SK-N-MC (cell line): ENCODE measurements around the gene TSNAX.
"Not testable (repeated sequence)": the region's sequence is repeated elsewhere in the genome, so short reads cannot be mapped to it uniquely, and the experiment has no call there.

Experiments
- DNase-seq: peaks from one replicate; pipeline ENCODE4 v3.0.0-alpha.2; 2011; ENCODE audit warnings: low read depth, low spot score
- H3K27ac ChIP-seq: fragments of 200-600 bp; sonication (generic); 2 replicates; pipeline ENCODE4 v1.5.1; 2016; ENCODE audit warnings: mixed run types
- H3K36me3 ChIP-seq: fragments of 200-600 bp; sonication (generic); 2 replicates; pipeline ENCODE4 v1.6.1; 2017; ENCODE audit warnings: antibody characterized with exemption, low read length, mixed read lengths; ENCODE audit not compliant: insufficient read depth
- H3K4me3 ChIP-seq: fragments of 200-600 bp; sonication (generic); 2 replicates; pipeline ENCODE4 v1.5.1; 2016
- H3K9ac ChIP-seq: fragments of 200-600 bp; sonication (generic); 2 replicates; pipeline ENCODE4 v1.8.0; 2017; ENCODE audit warnings: mixed run types, mixed read lengths; ENCODE audit not compliant: insufficient read length
- H3K9me3 ChIP-seq: fragments of 200-600 bp; sonication (generic); 2 replicates; pipeline ENCODE4 v1.6.1; 2017; ENCODE audit warnings: low read depth, mild to moderate bottlenecking, antibody characterized with exemption, low read length, moderate library complexity, mixed read lengths
- EZH2 ChIP-seq: fragments of 200-600 bp; sonication (generic); IDR thresholded peaks from one replicate; pipeline ENCODE4 v1.6.1; 2017; ENCODE audit warnings: antibody characterized with exemption
- FOXP2 ChIP-seq: optimal IDR thresholded peaks from 2 replicates; pipeline ENCODE3; 2011; ENCODE audit warnings: mild to moderate bottlenecking, moderate library complexity; ENCODE audit not compliant: insufficient read depth; ENCODE audit errors: extremely low read length, control extremely low read depth
- POLR2AphosphoS5 ChIP-seq: IDR thresholded peaks from 2 replicates; pipeline ENCODE4 v1.6.1; 2012; ENCODE audit warnings: mild to moderate bottlenecking, low read depth, low read length, borderline replicate concordance

TSNAX gene

GRCh38 chr1:231494439-231495110 lies 33.9 kb upstream of the TSNAX start:
- Histone ChIP-seq H3K9me3 (no peaks in the 10 kb centered on the region), H3K27ac (no peak overlapping the region), H3K4me3 (no peak overlapping the region), H3K36me3 (no peaks in the 10 kb centered on the region), H3K9ac (no peak overlapping the region)
- no peak for DNase-seq
- no peak for TF ChIP-seq EZH2

DNA sequence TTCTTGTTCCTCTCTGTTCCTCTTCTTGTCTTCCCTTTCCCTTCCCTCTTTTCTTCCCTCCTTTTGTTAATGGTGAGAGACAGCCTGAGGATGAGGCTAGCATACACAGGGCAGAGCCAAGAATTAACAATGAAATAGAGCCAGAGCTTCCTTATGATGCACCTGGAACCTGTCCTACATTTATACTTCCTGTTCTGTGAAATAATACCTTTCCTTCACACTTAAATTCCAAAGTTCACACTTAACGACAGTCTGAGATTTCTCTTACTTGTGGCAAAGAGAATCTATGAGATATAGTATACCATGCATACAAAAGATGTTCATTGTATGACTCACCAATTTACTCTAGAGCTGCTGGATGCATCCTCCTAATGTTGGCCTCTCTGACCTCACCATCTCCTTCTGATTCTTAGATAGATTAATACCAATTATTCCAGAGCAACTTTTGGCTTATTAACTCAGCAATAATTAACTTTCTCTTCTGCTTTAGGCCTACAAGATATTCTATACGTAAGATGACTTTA lies 30.8 kb upstream of the TSNAX start:
- no peaks in the 10 kb centered on the region for H3K9me3 ChIP-seq
- TF ChIP-seq EZH2 (no peak), FOXP2 (no peak), POLR2AphosphoS5 (no peak)
- no peak overlapping the region for H3K27ac ChIP-seq
- H3K9ac ChIP-seq, result no peak overlapping the region
- no peaks in the 10 kb centered on the region for H3K36me3 ChIP-seq
- H3K4me3 ChIP-seq, result no peak overlapping the region
- DNase-seq, result no peak

DNA sequence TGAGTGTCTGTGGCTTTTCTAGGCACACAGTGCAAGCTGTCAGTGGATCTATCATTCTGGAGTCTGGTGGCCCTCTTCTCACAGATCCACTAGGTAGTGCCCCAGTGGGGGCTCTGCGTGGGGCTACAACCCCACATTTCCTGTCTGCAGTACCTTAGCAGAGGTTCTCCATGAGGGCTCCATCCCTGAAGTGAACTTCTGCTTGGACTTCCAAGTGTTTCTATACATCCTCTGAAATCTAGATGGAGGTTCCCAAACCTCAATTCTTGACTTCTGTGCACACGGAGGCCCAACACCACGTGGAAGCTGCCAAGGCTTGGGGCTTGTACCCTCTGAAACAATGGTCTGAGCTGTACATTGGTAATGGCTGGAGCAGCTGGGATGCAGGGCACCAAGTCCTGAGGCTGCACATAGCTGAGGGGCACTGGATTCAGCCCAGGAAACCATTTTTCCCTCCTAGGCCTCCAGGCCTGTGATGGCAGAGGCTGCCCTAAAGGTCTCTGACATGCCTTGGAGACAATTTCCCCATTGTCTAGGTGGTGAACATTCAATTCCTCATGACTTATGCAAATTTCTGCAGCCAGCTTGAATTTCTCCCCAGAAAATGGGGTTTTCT lies 29.2 kb upstream of the TSNAX start:
- Histone ChIP-seq H3K9me3 (no peaks in the 10 kb centered on the region), H3K4me3 (no peak overlapping the region), H3K36me3 (no peaks in the 10 kb centered on the region), H3K27ac (no peak overlapping the region), H3K9ac (no peak overlapping the region)
- TF ChIP-seq FOXP2, result no peak
- TF ChIP-seq POLR2AphosphoS5, result no peak
- TF ChIP-seq EZH2, result no peak
- no peak for DNase-seq

DNA sequence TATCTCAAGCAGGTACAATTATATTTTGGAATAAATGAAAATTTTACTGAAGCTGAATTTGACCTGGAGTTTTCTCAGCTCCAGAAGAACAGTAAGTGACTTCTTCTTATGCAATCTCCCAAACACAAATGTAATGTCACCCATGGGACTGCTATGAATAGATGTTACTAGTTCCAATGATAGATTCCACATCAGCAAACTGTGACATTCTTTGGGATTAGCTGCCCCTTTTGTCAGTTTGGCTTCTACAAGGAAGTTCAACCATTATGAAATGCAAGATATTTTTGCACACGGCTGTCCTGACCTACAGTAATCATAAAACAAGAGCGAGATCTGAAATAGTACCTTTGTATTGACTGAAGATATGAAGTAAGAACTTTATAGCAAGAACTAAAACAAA lies 27.8 kb upstream of the TSNAX start:
- no peak for DNase-seq
- Histone ChIP-seq H3K36me3 (no peaks in the 10 kb centered on the region), H3K27ac (no peak overlapping the region), H3K9ac (no peak overlapping the region), H3K9me3 (no peaks in the 10 kb centered on the region), H3K4me3 (no peak overlapping the region)
- no peak for TF ChIP-seq EZH2
- no peak for TF ChIP-seq FOXP2
- TF ChIP-seq POLR2AphosphoS5, result no peak

- not testable (repeated sequence) for H3K27ac ChIP-seq, DNase-seq, H3K9me3 ChIP-seq, H3K4me3 ChIP-seq, H3K9ac ChIP-seq, H3K36me3 ChIP-seq
Measured at GRCh38 chr1:231503168-231503567, 25.3 kb upstream of the TSNAX start.

DNA sequence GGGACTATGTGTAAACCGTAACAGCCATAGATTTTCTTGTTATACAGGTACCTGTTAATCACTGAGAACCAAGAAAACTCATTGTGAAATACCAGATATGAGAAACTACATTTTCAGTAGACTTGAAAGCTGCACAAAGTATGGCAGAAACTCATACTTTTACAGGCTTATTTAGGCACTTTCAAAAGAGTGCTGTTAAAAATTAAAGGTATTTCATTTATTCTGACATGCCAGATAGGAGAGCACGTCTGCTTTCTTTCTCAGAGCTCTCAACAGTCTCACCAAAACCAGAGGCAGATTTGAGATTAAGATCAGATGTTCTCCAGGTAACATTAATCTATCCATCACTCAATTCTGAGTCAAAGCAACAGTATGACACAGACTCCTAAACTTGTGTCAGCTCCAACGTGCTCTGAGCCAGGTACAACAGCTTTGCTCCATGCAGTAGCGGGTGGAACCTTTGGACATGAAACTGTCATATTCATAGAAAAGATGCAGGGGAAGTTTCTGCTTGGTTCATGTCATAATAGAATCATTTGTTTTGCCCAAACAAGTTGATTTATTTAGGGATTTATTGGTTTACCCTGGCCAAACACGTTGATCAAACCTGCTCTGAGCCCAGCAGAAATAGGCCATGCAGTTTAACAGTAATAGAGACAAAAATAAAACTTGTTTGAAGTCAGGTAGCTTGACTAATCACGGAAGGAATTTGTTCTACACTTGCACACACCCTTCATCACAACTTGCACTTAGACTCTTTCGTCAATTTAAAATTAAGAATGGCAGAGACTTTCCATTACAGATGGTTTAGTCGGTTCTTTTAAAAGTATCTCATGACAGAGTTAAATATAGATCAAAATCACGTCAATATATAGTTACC lies 20.8 kb upstream of the TSNAX start:
- H3K9me3 ChIP-seq, result no peaks in the 10 kb centered on the region
- H3K36me3 ChIP-seq, result no peaks in the 10 kb centered on the region
- TF ChIP-seq EZH2 (no peak), POLR2AphosphoS5 (no peak), FOXP2 (no peak)
- H3K27ac ChIP-seq, result no peak overlapping the region
- DNase-seq, result no peak
- H3K9ac ChIP-seq, result no peak overlapping the region
- H3K4me3 ChIP-seq, result no peak overlapping the region

- DNase-seq, result no peak
- H3K4me3 ChIP-seq, result no peak overlapping the region
- no peaks in the 10 kb centered on the region for H3K36me3 ChIP-seq
- TF ChIP-seq POLR2AphosphoS5 (no peak), EZH2 (no peak), FOXP2 (no peak)
- H3K9ac ChIP-seq, result no peak overlapping the region
- no peak overlapping the region for H3K27ac ChIP-seq
- H3K9me3 ChIP-seq, result no peaks in the 10 kb centered on the region
Measured at GRCh38 chr1:231508497-231508896, 20.0 kb upstream of the TSNAX start.

DNA sequence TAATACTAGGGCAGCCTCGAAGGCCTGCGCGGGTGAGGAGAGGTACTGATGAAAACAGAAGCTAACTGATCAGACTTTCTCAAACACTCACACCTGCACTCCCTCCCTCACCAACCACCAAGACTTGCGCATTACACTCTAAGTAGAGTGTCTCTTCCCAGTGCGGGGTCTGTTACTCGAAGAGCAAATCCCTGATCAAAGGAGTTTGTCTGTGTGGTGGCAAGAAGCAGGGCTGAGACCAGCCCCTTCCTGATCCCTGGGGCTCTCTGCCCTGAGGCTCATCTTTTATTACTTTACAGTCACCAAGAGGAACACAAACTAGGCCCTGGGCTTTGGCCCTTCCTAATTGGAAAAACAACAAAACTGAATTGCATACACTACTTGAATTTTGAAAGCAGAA lies 19.5 kb upstream of the TSNAX start:
- no peaks in the 10 kb centered on the region for H3K36me3 ChIP-seq
- no peak overlapping the region for H3K27ac ChIP-seq
- no peak overlapping the region for H3K4me3 ChIP-seq
- H3K9me3 ChIP-seq, result no peaks in the 10 kb centered on the region
- TF ChIP-seq EZH2 (no peak), POLR2AphosphoS5 (no peak), FOXP2 (no peak)
- no peak for DNase-seq
- no peak overlapping the region for H3K9ac ChIP-seq
